Gastroesophageal sphincter (tissue), 4 donors: ENCODE results near the gene KCNJ18. TPM values are rescaled to one million over a fixed set of nuclear protein-coding genes. Genes with fewer than 3 reads are reported as not detected.
"Not testable (repeated sequence)": the region's sequence is repeated elsewhere in the genome, so short reads cannot be mapped to it uniquely, and the experiment has no call there.

Source experiments
- ATAC-seq: fragments of 150-250 bp; one replicate; pipeline ENCODE4 v1.9.1; 2016; ENCODE audit warnings: mild to moderate bottlenecking, moderate library complexity
- H3K27ac ChIP-seq, 4 donors: fragments of 200-600 bp; sonication (generic) in 3 of 4; 1 replicate in 3 of 4; 2 replicates in 1 of 4; pipeline ENCODE4 v1.5.1; 2016 to 2019
- H3K27me3 ChIP-seq: fragments of 200-600 bp; sonication (generic); one replicate; pipeline ENCODE4 v1.5.1; 2019
- H3K36me3 ChIP-seq, 2 donors: fragments of 200-600 bp; sonication (generic); one replicate each; pipeline ENCODE4 v1.5.1; 2019; ENCODE audit warnings: control low read depth in 1 of 2
- H3K4me1 ChIP-seq, 3 donors: fragments of 200-600 bp; sonication (generic); 1 replicate in 2 of 3; 2 replicates in 1 of 3; pipeline ENCODE4 v1.5.1; 2016 to 2019; ENCODE audit warnings: control low read depth in 2 of 3
- H3K4me3 ChIP-seq, 2 donors: fragments of 200-600 bp; sonication (generic); one replicate each; pipeline ENCODE4 v1.5.1; 2019; ENCODE audit warnings: mild to moderate bottlenecking in 1 of 2, moderate library complexity in 1 of 2
- H3K9me3 ChIP-seq, 3 donors: fragments of 200-600 bp; sonication (generic); one replicate each; pipeline ENCODE4 v1.5.1; 2017 to 2019; ENCODE audit warnings: control low read depth in 2 of 3
- CTCF ChIP-seq, 4 experiments: fragments of 200-600 bp in 2 of 4; fragments of 450-650 bp in 2 of 4; sonication (generic) in 1 of 4; IDR thresholded peaks; one replicate each; pipeline ENCODE4 v1.5.1; 2017 to 2019; ENCODE audit warnings: antibody characterized with exemption in 4 of 4, mild to moderate bottlenecking in 2 of 4, moderate library complexity in 2 of 4
- EP300 ChIP-seq: sonication (generic); formaldehyde crosslinking; IDR thresholded peaks from one replicate; pipeline ENCODE4 v1.6.1; 2017; ENCODE audit warnings: antibody characterized with exemption, mild to moderate bottlenecking
- POLR2A ChIP-seq, 2 donors: fragments of 450-650 bp; IDR thresholded peaks; one replicate each; pipeline ENCODE4 v1.6.1; 2017; ENCODE audit warnings: antibody characterized with exemption in 2 of 2, mild to moderate bottlenecking in 2 of 2, moderate library complexity in 1 of 2
- POLR2AphosphoS5 ChIP-seq: sonication (generic); formaldehyde crosslinking; IDR thresholded peaks from one replicate; pipeline ENCODE4 v1.6.1; 2017; ENCODE audit warnings: antibody characterized with exemption
- WGBS, 2 donors: methylation state at CpG; one replicate each; pipeline ENCODE4 v1.1.5; 2018; ENCODE audit warnings: low coverage in 1 of 2; 5-methylcytosine and 5-hydroxymethylcytosine counted together
- total RNA-seq, 4 donors: library from RNA; depleted of rRNA; stranded (reverse); fragments of >200 nt; gene quantifications; one replicate each; pipeline ENCODE4 v1.1.0, GENCODE V29; 2016

The KCNJ18 gene
- total RNA-seq, 4 donors from 2014 or later: not detected

GRCh38 chr17:21708612-21709535 is 16.6 kb downstream of the KCNJ18 start:
- ATAC-seq, H3K4me1 ChIP-seq: not testable (repeated sequence)
- 69 to 83% methylated on average over 4 to 8 of the region's 15 CpGs for WGBS, 2 donors

GRCh38 chr17:21709994-21710393 is 17.7 kb downstream of the KCNJ18 start:
- not testable (repeated sequence) for H3K27ac ChIP-seq, H3K4me3 ChIP-seq, H3K27me3 ChIP-seq, H3K9me3 ChIP-seq, H3K36me3 ChIP-seq, ATAC-seq, H3K4me1 ChIP-seq
- 20% methylated on average over 1 of the region's 8 CpGs; no CpG with 5 or more reads in 1 of the 2 donors for WGBS, 2 donors

More at GRCh38 chr17:21708612-21709535, 16.6 kb downstream of the KCNJ18 start:
- not testable (repeated sequence) for H3K27ac ChIP-seq, H3K36me3 ChIP-seq, H3K9me3 ChIP-seq, H3K4me3 ChIP-seq, H3K27me3 ChIP-seq

GRCh38 chr17:21710486-21710885 is 18.2 kb downstream of the KCNJ18 start:
- H3K9me3 ChIP-seq, H3K27me3 ChIP-seq, H3K36me3 ChIP-seq, H3K4me1 ChIP-seq, H3K4me3 ChIP-seq, ATAC-seq, H3K27ac ChIP-seq: not testable (repeated sequence)
- WGBS, 2 donors: no CpG with 5 or more reads among the region's 3 CpGs

GRCh38 chr17:21711182-21711581 is 18.9 kb downstream of the KCNJ18 start:
- Histone ChIP-seq H3K4me1 (no peaks in the 10 kb centered on the region), H3K36me3 (no peaks in the 10 kb centered on the region), H3K9me3 (no peaks in the 10 kb centered on the region), H3K4me3 (no peak overlapping the region), H3K27ac (no peak overlapping the region), H3K27me3 (peaks cover 4% of the 10 kb centered on the region)
- 71 to 76% methylated on average over 9 to 11 of the region's 12 CpGs for WGBS, 2 donors
- no peak for ATAC-seq
- TF ChIP-seq POLR2AphosphoS5: no peak
- no peak for TF ChIP-seq CTCF (IDR thresholded peaks at IDR 0.05)
- TF ChIP-seq POLR2A (IDR thresholded peaks at IDR 0.05): no peak
- TF ChIP-seq EP300: no peak

GRCh38 chr17:21713020-21713419 is 20.7 kb downstream of the KCNJ18 start:
- not testable (repeated sequence) for ATAC-seq, H3K4me1 ChIP-seq, H3K36me3 ChIP-seq, H3K27me3 ChIP-seq, H3K4me3 ChIP-seq, H3K27ac ChIP-seq, H3K9me3 ChIP-seq
- 54 to 70% methylated on average over 5 of the region's 8 CpGs for WGBS, 2 donors

GRCh38 chr17:21713631-21714030 is 21.3 kb downstream of the KCNJ18 start:
- not testable (repeated sequence) for H3K9me3 ChIP-seq, H3K27ac ChIP-seq, H3K4me3 ChIP-seq, H3K4me1 ChIP-seq, H3K27me3 ChIP-seq, H3K36me3 ChIP-seq
- peak; percentile 68 for ATAC-seq
- 20% methylated on average over 1 of the region's 3 CpGs; no CpG with 5 or more reads in 1 of the 2 donors for WGBS, 2 donors

GRCh38 chr17:21714676-21715075 is 22.4 kb downstream of the KCNJ18 start:
- not testable (repeated sequence) for H3K36me3 ChIP-seq, H3K27ac ChIP-seq, H3K4me1 ChIP-seq, H3K27me3 ChIP-seq, ATAC-seq, H3K9me3 ChIP-seq, H3K4me3 ChIP-seq
- WGBS, 2 donors: 34 to 51% methylated on average over 3 of the region's 3 CpGs

GRCh38 chr17:21715877-21716276 is 23.6 kb downstream of the KCNJ18 start:
- H3K27me3 ChIP-seq, H3K27ac ChIP-seq, H3K4me1 ChIP-seq, H3K4me3 ChIP-seq, H3K9me3 ChIP-seq, H3K36me3 ChIP-seq, ATAC-seq: not testable (repeated sequence)
- WGBS, 2 donors: no CpG with 5 or more reads among the region's 3 CpGs

GRCh38 chr17:21718971-21719370 is 26.6 kb downstream of the KCNJ18 start:
- H3K4me3 ChIP-seq, H3K27ac ChIP-seq, H3K36me3 ChIP-seq, H3K27me3 ChIP-seq, ATAC-seq, H3K9me3 ChIP-seq, H3K4me1 ChIP-seq: not testable (repeated sequence)

GRCh38 chr17:21719511-21720226 is 27.3 kb downstream of the KCNJ18 start:
- not testable (repeated sequence) for ATAC-seq, H3K9me3 ChIP-seq, H3K4me1 ChIP-seq, H3K4me3 ChIP-seq, H3K27ac ChIP-seq, H3K27me3 ChIP-seq, H3K36me3 ChIP-seq
- 70 to 82% methylated on average over 5 to 6 of the region's 12 CpGs for WGBS, 2 donors

- H3K27ac ChIP-seq, H3K4me3 ChIP-seq, H3K9me3 ChIP-seq, H3K27me3 ChIP-seq, ATAC-seq, H3K36me3 ChIP-seq, H3K4me1 ChIP-seq: not testable (repeated sequence)
- WGBS, 2 donors: 37 to 70% methylated on average over 2 of the region's 8 CpGs
These were observed 28.2 kb downstream of the KCNJ18 start for GRCh38 chr17:21720566-21720965.

GRCh38 chr17:21722268-21722667 is 29.9 kb downstream of the KCNJ18 start:
- H3K4me1 ChIP-seq, H3K9me3 ChIP-seq, H3K36me3 ChIP-seq, H3K27me3 ChIP-seq, ATAC-seq, H3K27ac ChIP-seq, H3K4me3 ChIP-seq: not testable (repeated sequence)
- WGBS, 2 donors: no CpG with 5 or more reads among the region's 7 CpGs
